Nephron (organoid): ENCODE data around the gene NCF4.

Experiments
- H3K27ac Mint-ChIP-seq, 3 experiments: 2 replicates each; pipeline ENCODE4 v1.8.0; 2020; ENCODE audit warnings: mixed read lengths in 3 of 3, mild to moderate bottlenecking in 2 of 3, moderate library complexity in 1 of 3
- H3K27me3 Mint-ChIP-seq: 2 replicates; pipeline ENCODE4 v1.8.0; 2021; ENCODE audit warnings: low read depth, mild to moderate bottlenecking, moderate library complexity, mixed read lengths
- H3K36me3 Mint-ChIP-seq: 2 replicates; pipeline ENCODE4 v1.8.0; 2020; ENCODE audit warnings: low read depth, mixed read lengths
- H3K4me1 Mint-ChIP-seq: 2 replicates; pipeline ENCODE4 v1.8.0; 2020; ENCODE audit warnings: mixed read lengths
- H3K4me3 Mint-ChIP-seq, 3 experiments: 2 replicates each; pipeline ENCODE4 v1.8.0; 2020; ENCODE audit warnings: mild to moderate bottlenecking in 3 of 3, mixed read lengths in 3 of 3, moderate library complexity in 2 of 3
- H3K9me3 Mint-ChIP-seq: 2 replicates; pipeline ENCODE4 v1.8.0; 2020; ENCODE audit warnings: mixed read lengths
- CTCF ChIP-seq, 3 experiments: fragments of 200-600 bp; sonication (generic); IDR thresholded peaks; one replicate each; pipeline ENCODE4 v1.5.0; 2021; ENCODE audit warnings: antibody characterized with exemption in 3 of 3; ENCODE audit not compliant: unreplicated experiment in 3 of 3

NCF4 gene

GRCh38 chr22:36886016-36886415, 25.2 kb downstream of the NCF4 start:
- TF ChIP-seq CTCF (IDR thresholded peaks at IDR 0.05; ENCODE audit: unreplicated experiment in 3 of 3) = no peak
- Mint-ChIP-seq H3K27me3 (peaks cover 10% of the 10 kb centered on the region), H3K9me3 (peaks cover 17% of the 10 kb centered on the region), H3K4me3 (no peak overlapping the region), H3K27ac (no peak overlapping the region), H3K36me3 (no peaks in the 10 kb centered on the region), H3K4me1 (no peaks in the 10 kb centered on the region)

DNA sequence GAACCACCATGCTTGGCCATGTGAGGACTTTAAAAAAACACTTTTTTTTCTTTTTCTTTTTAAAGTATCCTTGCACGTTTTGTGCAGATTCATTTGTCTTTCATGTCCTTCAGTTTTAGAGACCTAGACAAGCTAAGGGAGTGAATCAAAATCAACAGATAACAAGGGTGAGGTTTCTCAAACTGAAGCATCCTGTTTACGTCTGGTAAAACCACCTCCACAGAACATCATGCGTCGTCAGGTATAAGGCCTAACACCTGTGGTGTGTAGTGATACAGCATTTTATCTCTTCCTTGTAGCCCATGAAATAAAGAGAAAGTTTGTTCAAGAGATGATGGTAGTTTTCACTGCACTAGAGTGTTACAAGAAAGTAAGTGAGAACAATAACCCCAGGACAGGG, 26.4 kb downstream of the NCF4 start:
- no peak for TF ChIP-seq CTCF (IDR thresholded peaks at IDR 0.05; ENCODE audit: unreplicated experiment in 3 of 3)
- no peaks in the 10 kb centered on the region for H3K4me1 Mint-ChIP-seq
- H3K36me3 Mint-ChIP-seq = no peaks in the 10 kb centered on the region
- no peak overlapping the region for H3K27ac Mint-ChIP-seq
- H3K27me3 Mint-ChIP-seq = peaks cover 10% of the 10 kb centered on the region
- peaks cover 9% of the 10 kb centered on the region for H3K9me3 Mint-ChIP-seq
- H3K4me3 Mint-ChIP-seq = no peak overlapping the region

DNA sequence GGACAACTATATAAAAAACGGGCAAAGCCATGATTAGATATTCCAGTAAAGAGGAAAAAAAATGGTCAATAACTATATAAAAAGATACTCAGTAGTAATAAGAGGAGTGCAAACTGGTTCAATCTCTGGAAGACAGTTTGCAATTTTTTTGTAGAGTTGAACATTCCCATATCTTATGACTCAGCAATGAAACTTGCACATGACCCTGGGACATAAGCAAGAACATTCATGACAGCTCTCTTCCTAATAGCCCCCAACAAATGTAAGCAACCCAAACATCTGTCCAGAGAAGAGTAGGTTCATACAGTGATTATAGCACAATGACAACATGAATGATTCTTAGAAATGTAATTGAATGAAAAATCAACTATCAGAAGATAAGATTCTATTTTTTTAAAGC, 30.8 kb downstream of the NCF4 start:
- Mint-ChIP-seq H3K4me1 (no peaks in the 10 kb centered on the region), H3K36me3 (no peaks in the 10 kb centered on the region), H3K27ac (no peak overlapping the region), H3K27me3 (peaks cover 11% of the 10 kb centered on the region), H3K9me3 (peaks cover 13% of the 10 kb centered on the region), H3K4me3 (no peak overlapping the region)
- no peak for TF ChIP-seq CTCF (IDR thresholded peaks at IDR 0.05; ENCODE audit: unreplicated experiment in 3 of 3)

DNA sequence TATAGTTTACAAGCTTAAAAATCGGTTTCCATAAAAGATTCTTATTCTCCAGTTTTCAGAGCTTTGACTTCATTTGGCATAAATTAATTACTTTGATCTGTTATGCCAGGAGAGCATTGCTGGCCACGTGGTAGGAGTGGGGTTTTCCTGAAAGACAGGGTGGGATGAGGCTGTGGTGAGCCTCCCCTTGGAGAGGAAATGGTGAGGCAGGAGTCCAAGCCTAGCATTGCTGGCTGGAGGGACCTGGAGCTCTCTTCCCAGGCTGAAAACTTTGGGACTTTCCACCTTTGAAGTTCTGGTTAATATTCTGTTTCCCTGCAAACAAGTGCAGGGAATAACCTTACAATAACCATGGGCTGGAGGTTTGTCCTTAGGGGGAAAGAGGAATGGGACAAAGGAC, 31.5 kb downstream of the NCF4 start:
- H3K4me3 Mint-ChIP-seq = no peak overlapping the region
- no peaks in the 10 kb centered on the region for H3K36me3 Mint-ChIP-seq
- H3K27me3 Mint-ChIP-seq = peaks cover 11% of the 10 kb centered on the region
- TF ChIP-seq CTCF (IDR thresholded peaks at IDR 0.05; ENCODE audit: unreplicated experiment in 3 of 3) = no peak
- H3K27ac Mint-ChIP-seq = no peak overlapping the region
- no peaks in the 10 kb centered on the region for H3K4me1 Mint-ChIP-seq
- peaks cover 15% of the 10 kb centered on the region for H3K9me3 Mint-ChIP-seq

DNA sequence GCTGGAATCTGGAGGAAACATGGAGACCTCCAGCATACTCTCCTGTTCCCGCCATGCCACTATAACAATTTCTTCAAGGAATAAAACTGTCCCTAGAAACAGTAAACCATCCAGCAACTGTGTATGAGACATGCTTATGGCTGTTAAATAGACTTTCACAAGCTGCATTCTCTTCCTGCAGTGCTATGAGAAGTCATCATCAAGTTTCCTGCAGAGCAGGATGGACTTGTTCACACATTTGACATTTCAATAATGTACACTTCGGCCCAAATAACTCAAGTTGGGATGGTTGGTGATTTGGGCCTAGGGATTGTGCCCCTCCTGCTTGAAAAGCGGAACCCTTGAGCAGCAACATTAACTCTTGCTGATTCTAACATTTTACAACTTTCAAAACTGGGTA, 32.5 kb downstream of the NCF4 start:
- TF ChIP-seq CTCF (IDR thresholded peaks at IDR 0.05; ENCODE audit: unreplicated experiment in 3 of 3) = no peak
- no peak overlapping the region for H3K27ac Mint-ChIP-seq
- H3K4me1 Mint-ChIP-seq = no peaks in the 10 kb centered on the region
- no peak overlapping the region for H3K4me3 Mint-ChIP-seq
- H3K36me3 Mint-ChIP-seq = no peaks in the 10 kb centered on the region
- H3K9me3 Mint-ChIP-seq = peaks cover 13% of the 10 kb centered on the region
- H3K27me3 Mint-ChIP-seq = peaks cover 11% of the 10 kb centered on the region

GRCh38 chr22:36894266-36894665, 33.5 kb downstream of the NCF4 start:
- no peak overlapping the region for H3K27ac Mint-ChIP-seq
- H3K4me1 Mint-ChIP-seq = no peaks in the 10 kb centered on the region
- H3K4me3 Mint-ChIP-seq = no peak overlapping the region
- H3K9me3 Mint-ChIP-seq = peaks cover 14% of the 10 kb centered on the region
- TF ChIP-seq CTCF (IDR thresholded peaks at IDR 0.05; ENCODE audit: unreplicated experiment in 3 of 3) = no peak
- peaks cover 11% of the 10 kb centered on the region for H3K27me3 Mint-ChIP-seq
- H3K36me3 Mint-ChIP-seq = no peaks in the 10 kb centered on the region
